T follicular helper cell (primary cell): ENCODE results near the gene ZBTB16.

Experiments
- DNase-seq: peaks from one replicate; pipeline ENCODE4 v3.0.0-alpha.2; 2020; ENCODE audit warnings: low read depth

The ZBTB16 gene

GRCh38 chr11:114106986-114107385 lies 47.5 kb downstream of the ZBTB16 start:
- no peak for DNase-seq

DNA sequence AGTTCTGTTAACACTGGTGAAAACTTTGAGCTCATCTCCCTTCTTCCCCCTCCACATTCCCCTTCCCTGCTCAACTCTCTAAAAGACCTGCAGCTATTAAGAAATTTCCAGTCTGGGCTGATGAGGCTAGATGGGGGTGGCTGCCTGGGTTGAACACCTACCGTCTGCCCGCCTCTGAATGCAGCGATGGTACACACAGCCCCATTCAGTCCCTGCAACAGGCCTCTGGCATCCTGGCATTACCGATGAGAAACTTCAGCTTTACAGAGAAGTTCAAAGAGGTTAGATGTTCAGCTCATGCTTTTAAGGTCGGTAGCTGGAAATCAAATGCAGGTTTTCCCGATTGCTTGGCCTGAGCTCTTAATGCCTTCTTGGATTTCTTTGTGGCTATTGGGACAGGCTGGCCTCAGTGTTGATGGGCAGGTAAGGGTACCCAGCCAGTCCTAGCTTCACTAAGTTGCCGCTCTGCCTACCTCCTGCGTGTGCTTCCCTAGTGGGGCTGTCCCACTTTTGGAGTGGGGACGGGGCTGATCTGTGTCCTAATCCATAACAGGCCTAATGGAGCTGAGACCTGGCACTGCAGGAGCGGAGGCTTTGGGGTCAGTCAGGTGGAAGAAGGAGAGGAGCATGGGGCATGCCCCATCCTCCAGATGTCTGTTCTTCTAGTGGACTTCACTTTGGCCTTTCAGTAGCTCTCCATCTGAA lies 49.1 kb downstream of the ZBTB16 start:
- no peak for DNase-seq

DNA sequence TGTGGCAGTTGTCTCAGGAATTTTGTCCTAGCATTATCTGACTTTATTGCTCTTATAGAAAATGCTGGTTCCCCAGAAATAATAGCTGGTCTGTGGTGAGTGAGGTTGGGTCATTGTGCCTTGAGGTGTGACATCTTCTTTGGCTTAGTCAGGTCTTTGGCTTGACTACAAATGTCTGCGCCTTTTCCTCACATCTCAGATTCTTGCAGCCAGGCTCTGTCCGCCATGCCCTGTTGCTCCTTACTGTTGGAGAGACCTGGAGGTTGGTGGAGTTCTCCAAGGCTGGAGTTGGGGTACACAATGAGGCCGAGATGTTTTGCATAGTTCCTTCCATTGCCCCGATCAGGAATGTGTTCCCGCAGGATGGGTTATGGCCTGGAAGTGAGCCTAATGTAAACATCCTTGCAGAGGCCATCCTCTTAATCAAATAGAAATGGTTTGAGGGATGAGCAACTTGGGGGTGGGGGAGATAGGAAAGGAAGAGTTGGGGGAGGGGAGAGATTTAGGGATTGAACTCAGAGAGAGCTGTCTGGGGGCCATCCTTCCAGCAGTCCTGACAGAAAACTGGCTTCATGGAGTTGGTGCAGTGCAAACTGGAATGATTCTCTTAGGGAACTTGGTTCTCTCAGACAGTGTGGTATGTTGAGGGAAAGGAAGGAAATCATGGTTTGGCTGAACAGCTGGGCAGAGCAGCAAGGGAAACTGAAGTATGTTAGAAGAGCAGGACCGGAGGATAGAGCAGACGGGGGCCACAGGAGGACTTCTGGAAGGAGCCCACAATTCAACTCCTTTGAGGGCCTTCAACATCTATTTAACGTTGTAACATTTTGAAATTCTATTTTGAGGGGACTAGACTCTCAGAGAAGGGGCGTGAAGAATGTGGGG lies 49.9 kb downstream of the ZBTB16 start:
- DNase-seq: no peak

- no peak for DNase-seq
These were observed 50.6 kb downstream of the ZBTB16 start for GRCh38 chr11:114110123-114110522.

DNA sequence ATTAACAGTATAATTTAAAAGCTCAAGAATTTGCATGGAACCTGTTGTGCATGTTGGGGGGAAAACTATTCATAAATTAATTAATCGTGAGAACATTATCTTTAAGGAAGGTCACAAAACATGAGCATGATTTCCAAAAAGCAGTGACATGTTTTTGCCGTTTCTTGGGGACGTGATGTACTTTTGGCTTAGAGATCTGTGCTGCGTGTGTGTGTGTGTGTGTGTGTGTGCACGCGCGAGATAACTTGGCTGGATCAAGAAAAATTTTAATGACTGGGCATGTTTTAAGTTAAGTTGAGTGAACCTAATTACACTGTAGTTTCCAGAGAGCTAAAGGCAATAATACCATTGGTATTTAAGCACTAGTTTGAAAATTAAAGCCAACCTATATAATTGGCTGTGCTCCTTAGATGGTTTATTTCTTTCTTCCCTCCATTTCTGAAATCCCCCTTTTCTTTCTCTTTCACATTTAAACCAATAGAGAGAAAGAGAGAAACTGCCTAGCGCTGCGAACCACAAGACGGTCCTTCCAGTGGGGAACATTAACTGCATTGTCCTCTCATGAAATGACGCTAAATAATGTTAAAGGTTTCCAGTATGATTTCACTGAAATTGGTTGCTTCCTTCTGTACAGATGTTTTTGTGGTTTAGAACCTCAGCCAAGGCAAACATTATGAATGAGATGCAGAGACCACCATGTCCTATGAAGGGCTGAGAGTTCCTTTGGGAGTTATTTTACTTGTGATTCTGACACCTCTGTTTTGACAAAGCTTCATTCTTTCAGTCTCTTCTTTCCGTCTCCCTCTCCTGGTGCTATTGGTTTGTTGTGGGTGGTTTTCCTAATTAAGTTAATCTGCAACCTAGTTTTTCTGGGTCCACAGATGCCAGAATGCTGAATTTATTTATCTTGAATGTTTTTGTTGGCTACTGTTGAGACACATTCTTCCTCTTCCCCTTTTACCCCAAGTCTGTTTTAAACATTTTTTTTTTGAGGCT lies 51.7 kb downstream of the ZBTB16 start:
- DNase-seq: no peak

- no peak for DNase-seq
These were observed 56.0 kb downstream of the ZBTB16 start for GRCh38 chr11:114115451-114115928.

- DNase-seq: no peak
These were observed 56.8 kb downstream of the ZBTB16 start for GRCh38 chr11:114116357-114116756.

DNA sequence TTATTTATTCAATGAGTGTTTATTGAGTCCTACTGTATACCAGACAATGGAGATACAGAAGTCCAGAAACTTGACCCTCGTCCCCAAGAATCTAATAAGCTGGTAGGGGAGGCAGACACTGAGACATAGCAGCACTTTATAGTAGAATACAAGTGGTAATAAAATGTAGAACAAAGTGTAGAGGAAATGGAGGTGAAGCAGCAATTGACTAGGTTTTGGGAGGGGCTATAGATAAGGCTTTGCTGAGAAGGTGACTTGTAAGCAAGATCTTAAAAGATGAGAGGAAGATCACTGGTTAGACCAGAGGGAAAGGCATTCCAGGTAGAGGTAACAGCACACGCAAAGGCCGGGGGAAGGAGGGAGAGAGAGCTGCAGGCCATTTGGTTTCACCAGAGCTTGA lies 57.3 kb downstream of the ZBTB16 start:
- DNase-seq: no peak

- DNase-seq: no peak
These were observed 61.1 kb downstream of the ZBTB16 start for GRCh38 chr11:114120606-114121005.

DNA sequence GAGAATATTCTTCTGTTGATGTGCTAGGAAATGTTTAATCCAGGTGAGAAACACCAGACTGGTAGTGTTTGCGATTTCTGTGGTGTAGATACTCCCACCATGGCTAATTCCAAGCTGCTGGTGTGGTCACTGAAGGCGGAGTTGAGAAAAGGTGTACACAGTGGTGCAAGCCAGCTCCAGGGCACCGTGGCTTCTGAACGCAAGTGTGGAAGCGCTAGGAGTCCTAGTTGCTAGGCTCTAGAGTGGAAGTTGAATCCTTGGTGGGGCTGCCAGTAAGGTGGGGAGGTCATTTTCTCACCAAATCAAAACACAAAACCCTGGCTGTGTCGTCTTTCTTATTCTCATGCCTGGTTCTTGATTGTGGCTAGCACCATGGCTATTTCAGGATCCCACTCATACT lies 61.6 kb downstream of the ZBTB16 start:
- DNase-seq: no peak

DNA sequence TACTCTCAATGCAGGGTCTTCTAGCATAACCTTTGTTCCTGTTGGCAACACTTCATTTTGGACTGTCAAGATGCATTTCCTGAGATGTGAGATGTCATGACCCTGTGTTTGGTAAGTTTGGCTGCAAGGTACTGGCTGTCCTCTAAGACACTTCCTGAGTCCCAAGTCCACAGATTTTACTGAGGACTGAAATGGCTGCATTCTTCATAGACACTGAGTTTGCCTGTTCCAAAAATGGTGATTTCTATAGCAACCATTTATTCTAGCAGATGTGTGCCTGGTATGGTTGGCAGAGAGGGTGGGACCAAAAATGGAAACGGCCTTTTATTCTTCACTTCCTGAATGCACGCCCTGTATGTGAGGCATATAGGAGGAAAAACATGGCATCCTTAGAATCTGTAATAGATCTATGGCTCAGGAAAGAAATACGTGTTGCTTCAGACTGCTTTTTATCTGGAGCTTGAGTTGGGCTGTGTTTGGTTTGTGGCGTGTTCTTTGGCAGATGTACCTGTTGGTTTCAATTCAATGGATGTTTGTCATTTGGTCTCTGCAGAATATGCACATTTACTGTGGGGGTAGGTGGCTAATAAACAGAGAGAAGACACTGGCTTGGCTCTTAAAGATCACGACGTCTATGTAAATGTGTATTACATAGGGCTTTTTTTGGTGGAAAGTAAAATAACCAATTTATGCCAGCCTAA lies 62.4 kb downstream of the ZBTB16 start:
- DNase-seq: no peak

GRCh38 chr11:114122686-114123085 lies 63.2 kb downstream of the ZBTB16 start:
- no peak for DNase-seq

DNA sequence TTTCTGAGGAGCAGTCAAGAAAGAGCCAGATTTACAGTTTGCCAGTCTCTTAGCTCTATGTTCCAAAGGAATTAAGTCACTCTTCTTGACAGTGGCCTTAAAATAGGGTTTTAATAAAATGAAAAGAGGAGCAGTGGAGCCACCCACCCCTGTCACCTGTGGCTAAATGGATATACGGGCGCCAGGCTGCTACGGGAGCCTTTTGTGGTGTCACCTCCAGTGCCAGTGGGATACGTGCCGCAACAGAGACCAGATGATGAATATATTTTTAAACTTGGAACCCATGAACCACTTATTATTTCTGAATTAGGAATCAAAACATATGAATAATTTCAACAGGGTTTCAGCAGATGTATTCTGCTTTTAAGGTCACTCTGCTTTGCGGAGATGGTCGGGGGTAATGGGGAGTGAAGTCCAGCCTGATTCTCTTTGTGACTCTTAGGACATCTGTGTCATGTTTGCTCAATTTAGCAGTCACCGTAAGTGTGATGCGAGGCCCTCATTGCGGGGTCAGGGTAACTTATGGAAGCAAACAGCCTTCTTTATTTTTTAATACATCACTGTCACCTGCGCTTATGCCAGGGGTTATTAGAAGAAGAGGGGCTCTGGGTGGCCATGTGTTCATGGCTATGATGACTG lies 64.3 kb downstream of the ZBTB16 start:
- no peak for DNase-seq

DNA sequence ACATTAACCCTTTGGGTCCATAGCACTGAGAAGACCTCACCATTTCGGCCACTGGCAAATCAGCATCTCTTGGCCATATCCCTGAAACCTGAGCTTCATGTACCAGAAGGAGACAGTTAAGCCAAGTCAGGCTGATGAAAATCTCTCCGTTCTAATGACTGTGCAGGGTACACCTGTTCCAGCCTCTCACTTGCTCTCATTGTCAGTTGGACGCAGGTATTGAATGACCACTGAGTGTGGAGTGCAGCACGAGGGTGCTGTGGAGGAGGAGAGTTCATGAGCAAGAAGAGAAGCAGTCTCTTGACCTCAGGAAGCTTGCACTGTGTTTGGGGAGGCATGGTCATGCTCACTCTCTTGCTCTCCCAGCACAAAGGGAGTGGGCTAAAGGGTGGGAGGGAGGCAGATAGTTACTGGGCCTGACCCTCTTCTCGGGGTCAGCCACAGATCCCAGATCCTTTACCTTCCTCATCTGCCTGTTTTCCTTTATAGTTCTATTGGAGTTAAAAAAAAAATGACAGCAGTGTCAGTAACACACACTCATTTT lies 65.2 kb downstream of the ZBTB16 start:
- no peak for DNase-seq

DNA sequence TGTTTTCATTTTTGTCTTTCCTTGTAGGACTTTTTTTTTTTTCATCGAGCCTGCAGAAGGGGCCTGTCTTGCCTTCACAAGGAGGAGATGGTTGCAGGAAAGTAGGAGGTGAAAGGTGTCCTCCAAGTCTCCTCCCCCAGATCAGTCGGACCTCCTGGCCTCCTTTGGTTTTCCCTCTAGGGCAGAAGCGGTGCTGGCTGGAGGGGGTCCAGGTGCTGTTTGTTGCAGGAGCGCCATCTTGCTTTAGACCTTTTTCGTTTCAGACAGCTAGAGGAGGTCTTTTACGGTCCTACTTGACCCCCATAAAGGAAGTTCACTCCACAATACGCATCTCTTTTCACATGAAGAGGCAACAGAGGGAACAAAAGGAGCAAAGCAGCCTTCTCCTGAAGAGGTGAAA lies 66.0 kb downstream of the ZBTB16 start:
- no peak for DNase-seq

DNA sequence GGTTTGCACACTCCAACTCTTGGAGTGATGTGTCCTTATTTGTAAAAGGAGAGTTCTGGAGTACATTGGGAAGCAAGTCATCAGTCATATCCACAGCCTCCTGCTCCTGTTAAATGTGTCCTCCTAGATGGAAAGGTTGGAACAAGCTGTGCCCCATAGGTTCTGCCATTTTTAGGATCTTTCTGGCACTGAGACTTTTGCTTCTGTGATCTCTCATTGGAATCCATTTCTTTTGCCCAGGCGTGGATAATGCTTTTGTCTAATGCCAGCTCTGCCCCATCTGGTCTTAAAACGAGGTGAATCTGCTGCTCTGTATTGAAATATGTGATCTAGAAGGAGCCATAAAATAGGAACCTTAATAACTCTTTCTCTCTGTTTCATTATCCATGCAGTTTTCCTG lies 66.4 kb downstream of the ZBTB16 start:
- DNase-seq: no peak

GRCh38 chr11:114128399-114128798 lies 68.9 kb downstream of the ZBTB16 start:
- DNase-seq: no peak

GRCh38 chr11:114129142-114129541 lies 69.6 kb downstream of the ZBTB16 start:
- no peak for DNase-seq

- DNase-seq: no peak
These were observed 70.2 kb downstream of the ZBTB16 start for GRCh38 chr11:114129699-114130098.

DNA sequence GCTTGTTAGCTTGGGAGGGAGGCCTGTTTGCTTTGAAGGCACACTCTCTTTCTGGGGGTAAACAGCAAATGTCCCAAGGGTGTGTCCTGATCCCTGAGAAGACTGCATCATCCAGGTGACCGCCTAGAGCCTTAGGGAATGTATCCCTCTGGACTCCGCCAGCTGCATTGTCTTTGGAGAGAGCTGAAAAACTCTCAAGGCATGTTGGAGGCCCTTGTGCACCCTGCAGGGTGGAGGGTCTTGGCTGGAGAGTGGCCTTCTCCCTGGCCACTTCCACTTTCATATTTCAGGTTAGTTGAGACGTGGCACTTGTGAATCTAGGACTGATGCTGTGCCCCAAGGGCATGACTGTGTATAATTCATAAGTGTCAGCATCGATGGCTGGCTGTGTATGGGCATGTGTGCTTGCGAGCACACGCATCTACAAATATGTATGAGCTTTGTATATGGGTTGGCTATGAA lies 70.6 kb downstream of the ZBTB16 start:
- DNase-seq: no peak
